NCI-H2029 (cell line): ENCODE measurements around the gene NMT2.
A peak's percentile ranks its signal among the peaks of the same experiment; 100 is the strongest.

Experiments used
- DNase-seq: peaks from one replicate; lab custom pipeline; 2025; lab: John Stamatoyannopoulos, UW

Gene NMT2

GRCh38 chr10:15181576-15182156 is 13.2 kb upstream of the NMT2 start:
- no peak for DNase-seq

- DNase-seq: no peak
Observed at GRCh38 chr10:15180736-15181135, 12.2 kb upstream of the NMT2 start.

DNA sequence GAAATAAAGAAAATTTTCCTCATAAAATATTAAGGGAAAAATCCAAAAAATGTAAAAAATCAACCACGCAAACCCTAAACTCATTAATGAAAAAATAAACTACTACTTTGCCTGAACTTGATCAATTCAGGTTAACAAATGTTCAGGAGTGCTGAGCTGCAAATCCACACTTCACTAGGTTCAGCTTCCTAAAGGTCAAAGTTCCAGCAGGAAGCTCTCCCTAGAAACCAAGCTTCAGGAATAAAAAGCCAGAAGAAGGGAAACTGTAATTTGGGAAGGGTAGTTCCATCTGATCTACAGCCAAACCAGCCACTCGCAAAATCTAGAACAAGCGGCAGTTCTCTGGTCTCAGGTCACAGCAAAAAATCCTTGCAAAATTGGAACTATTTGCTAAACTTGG is 7.8 kb upstream of the NMT2 start:
- DNase-seq: no peak

GRCh38 chr10:15175587-15175986 is 7.1 kb upstream of the NMT2 start:
- no peak for DNase-seq

DNA sequence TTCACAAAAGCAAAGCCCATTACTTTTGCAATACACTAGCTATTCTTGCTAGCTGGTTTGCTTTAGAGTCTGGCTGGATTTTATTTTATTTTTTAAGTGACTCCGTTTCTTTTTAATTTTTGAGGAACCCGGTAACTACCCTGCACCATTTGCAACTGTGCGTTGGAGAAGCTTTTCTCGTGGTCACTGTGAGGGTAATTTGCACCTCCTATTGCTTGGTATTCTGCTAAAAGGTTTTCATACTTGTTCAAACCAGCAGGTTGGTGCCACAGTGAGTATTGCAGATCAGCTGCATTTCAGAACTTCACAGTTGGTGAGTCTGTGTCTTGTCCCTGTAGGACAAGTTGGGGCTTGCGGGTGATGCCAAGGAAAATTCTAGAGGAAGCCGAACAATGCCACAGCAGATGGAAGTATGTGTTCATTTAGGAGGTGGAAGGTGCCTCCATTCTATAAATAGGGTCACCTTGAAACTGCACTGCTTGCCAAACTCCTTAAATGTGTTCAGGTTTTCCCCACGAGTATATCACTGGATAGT is 3.9 kb upstream of the NMT2 start:
- DNase-seq: no peak

DNA sequence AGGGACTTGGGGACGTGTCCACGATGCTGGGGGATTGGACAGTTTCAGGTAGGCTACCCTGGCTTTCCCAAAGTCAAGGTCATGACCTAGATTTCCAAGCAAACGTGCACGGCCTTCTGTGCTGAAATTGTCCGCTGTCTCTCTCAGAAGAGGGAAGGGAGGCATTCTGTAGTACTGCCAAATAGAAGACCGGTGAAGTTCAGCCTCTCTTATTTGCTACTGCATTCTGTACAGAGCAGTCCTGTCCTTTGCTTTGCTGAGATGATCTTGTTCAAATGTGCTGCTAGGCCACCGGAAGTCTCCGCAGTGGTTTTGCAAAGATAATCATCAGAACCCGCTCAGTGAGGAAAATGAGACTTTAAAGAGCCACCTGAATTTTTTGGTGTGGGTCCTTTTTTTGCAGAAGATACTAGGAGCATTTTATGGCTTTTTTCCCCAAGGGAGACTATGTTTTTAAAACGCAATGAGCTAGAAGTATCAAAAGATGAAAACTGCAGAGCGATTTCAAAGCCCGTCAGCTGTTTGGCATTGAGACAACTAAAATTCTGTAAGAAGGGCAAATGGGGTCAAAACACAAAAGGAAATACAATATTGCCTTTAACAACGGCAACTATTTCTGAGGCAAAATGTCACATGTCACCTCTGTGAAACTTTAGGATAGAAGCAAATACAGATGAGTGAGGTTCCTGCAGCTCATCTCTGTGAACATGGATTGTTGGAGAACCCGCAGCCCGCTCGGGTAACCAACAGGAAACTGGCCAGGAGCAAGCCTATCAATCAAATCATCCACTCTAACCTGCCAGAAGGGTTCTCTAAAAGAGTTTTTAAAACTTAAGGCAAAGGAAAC is 1.3 kb upstream of the NMT2 start:
- DNase-seq: no peak

DNA sequence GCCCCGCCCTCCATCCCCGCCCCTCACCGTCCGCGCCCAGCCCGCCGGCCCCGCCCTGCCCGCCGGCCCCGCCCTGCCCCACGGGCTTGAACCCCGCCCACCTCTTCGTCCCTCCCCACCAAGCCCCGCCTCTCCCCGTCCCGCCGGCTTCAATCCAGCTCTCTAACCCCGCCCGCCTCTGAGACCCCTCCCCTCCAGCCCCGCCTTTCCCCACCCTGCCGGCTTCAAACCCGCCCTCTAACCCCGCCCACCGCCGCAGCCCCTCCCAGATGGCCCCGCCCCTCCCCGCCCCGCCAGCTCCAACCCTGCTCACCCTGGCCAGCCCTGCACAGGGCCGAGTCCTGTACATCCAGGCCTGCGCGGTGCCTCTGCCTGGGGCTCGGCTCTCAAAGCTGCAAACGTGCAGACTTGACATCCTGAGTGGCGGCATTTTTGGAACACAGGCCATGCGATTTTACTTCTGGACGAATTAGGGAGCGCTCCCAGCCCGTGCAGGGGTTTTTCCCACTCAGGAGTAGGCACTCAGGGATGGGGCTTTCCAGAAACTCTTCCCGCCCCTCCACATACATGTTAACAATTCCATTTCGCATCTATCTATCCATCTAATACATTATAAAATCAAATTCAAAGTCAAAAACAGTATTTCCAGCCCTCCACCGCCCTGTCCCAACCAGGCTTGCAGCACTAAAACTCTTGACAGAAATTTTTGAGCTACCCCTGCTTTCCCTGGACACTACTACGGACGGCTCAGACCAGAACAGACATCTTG is 477 bp upstream of the NMT2 start:
- peak; percentile 66 for DNase-seq

DNA sequence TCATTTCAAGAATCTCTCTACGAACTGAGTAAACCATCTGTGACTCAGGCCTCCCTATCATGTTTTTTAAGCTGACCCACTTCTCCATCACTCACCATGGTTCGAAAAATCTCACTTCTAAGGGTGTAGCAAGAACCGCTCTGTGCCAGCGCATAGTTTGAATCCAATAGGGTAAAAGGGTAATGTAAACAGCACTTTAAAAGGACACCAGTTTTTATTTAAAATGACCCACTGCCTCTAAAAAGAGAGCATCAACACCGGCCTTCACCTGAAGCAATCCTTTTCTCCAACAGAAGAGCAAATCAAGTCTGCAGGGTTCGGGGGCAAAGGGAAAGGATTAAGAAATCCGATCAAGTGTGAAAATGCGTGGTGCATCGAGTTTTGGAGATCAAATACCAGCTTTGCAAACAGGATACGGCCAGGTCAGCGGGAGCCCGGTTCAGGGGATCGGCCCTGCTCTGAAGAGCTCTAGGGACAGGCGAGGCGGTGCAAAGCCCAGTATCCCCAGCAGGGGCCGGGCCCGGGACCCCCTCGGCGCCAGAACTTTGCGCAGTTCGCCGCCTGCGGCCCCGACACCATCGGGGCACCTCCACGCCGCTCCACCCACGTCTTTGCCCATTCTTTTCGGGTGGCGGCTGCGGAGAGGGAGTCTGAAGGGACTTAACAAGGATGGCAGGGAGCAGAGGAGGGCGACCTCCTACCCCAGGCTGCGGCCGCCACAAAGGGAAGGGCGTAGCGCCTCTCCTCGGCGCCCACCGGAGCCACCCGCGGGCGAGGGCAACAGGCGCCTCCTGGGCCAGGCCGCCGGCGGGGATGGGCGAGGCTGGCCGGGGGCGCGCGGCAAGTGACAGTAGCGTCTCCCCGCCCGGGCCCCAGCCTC is 842 bp downstream of the NMT2 start:
- DNase-seq: no peak

- no peak for DNase-seq
Observed at GRCh38 chr10:15166325-15166724, 2.2 kb downstream of the NMT2 start.

GRCh38 chr10:15163253-15163828 is 5.2 kb downstream of the NMT2 start:
- DNase-seq: no peak

- DNase-seq: no peak
Observed at GRCh38 chr10:15158972-15159371, 9.5 kb downstream of the NMT2 start.

DNA sequence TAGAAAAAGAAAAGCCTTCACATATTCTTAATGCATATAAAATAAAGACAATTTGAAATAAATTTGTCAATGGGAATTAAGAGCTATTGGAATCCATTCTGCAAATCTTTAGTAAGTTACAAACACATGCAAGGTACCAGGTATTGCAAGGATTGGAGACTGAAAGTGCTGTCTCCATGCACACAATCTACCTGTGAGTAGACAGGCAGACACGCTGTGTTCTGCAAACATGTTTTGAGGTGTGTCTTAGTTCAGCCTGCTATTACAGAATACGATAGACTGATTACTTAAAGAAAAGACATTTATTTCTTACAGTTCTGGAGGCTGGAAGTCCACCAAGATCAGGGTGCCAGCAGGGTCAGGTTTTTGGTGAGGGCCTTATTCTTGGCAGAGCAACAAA is 10.0 kb downstream of the NMT2 start:
- DNase-seq: no peak

DNA sequence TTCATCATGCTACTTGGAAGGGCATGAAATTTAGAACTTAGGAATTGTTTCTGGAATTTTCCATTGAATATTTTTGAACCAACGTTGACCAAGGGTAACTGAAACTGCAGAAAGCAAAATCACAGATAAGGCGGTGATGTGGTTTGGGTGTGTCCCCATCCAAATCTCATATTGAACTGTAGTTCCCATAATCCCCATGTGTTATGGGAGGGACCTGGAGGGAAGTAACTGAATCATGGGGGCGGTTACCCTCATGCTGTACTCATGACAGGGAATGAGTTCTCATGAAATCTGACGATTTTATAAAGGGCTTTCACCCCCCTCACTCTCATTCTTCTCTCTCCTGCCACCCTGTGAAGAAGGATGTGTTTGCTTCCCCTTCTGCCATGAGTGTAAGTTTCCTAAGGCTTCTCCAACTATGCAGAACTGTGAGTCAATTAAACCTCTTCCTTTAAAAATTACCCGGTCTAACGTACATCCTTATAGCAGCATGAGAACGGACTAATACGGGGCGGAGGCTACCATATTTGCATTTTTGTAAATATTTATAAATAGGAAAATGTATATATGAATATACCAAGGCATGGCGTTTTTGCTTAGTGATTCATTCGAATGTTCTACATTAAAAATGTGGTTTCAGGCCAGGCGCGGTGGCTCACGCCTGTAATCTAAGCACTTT is 12.4 kb downstream of the NMT2 start:
- DNase-seq: no peak

DNA sequence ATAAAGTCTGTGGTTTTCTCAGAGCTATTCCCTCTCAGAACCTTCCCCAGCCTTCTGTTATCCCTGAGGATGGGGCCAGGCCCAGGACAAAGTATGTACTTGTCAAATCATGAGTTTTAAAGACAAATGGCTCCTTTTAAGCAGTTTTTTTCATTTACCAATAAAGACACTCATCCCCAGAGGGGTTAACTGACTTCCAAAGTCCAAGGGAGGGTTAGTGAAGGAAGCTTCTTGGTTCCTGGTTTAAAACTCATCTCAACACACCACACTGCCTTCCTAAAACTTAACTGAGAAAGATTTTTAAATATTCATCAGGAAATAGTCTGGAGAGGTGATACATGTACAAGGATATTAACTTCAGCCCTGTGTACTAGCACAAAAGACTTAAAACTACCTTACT is 15.9 kb downstream of the NMT2 start:
- no peak for DNase-seq

DNA sequence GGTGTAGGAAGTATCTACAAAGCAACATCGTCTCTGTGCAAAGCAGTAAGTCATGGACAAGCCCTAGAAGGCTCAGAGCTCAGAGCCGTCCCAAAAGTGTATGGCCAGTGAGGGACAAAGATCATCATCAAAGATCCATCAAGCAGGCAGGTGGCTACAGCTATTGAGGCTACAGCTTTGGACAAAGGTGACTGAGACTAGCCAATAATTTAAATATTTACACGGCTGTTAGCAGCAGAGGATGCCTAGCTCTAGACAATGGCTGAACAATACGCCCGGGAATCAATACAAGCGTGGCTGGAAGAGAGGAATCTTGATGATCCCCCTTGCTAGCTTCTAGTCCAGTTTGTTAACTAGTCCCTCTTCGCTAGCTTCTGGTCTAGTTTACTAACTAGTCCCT is 17.9 kb downstream of the NMT2 start:
- no peak for DNase-seq

GRCh38 chr10:15149042-15149771 is 19.3 kb downstream of the NMT2 start:
- DNase-seq: no peak

- no peak for DNase-seq
Observed at GRCh38 chr10:15147594-15148392, 20.7 kb downstream of the NMT2 start.

GRCh38 chr10:15146366-15146765 is 22.1 kb downstream of the NMT2 start:
- no peak for DNase-seq

- no peak for DNase-seq
Observed at GRCh38 chr10:15144788-15145187, 23.7 kb downstream of the NMT2 start.
